Neural cell (in vitro differentiated cells): ENCODE measurements around the gene WWC1.

Experiments used
- EZH2 ChIP-seq: fragments of 200-600, 300-800 bp; shearing (Covaris generic), sonication (generic); IDR thresholded peaks from 2 replicates; pipeline ENCODE4 v1.6.1; 2014; ENCODE audit warnings: antibody characterized with exemption, low read length, borderline replicate concordance, mild to moderate bottlenecking; ENCODE audit not compliant: insufficient read depth, poor library complexity, severe bottlenecking
- MXI1 ChIP-seq: fragments of 450-650 bp; conservative IDR thresholded peaks from 2 replicates; pipeline ENCODE4 v1.6.1; 2014; ENCODE audit warnings: antibody characterized with exemption, mild to moderate bottlenecking; ENCODE audit not compliant: poor library complexity, severe bottlenecking
- POLR2AphosphoS5 ChIP-seq: IDR thresholded peaks from 2 replicates; pipeline ENCODE4 v1.6.1; 2012
- RAD21 ChIP-seq: fragments of 450-650 bp; conservative IDR thresholded peaks from 2 replicates; pipeline ENCODE4 v1.6.1; 2014; ENCODE audit warnings: antibody characterized with exemption, mild to moderate bottlenecking, moderate library complexity
- SMC3 ChIP-seq: fragments of 450-650 bp; conservative IDR thresholded peaks from 2 replicates; pipeline ENCODE4 v1.6.1; 2014; ENCODE audit warnings: antibody characterized with exemption, mild to moderate bottlenecking, moderate library complexity; ENCODE audit not compliant: poor library complexity
- TF ChIP-seq, protein P1 (sequence below): fragments of 450-650 bp; IDR thresholded peaks from 2 replicates; pipeline ENCODE4 v1.5.1; 2014; ENCODE audit warnings: antibody characterized with exemption, mild to moderate bottlenecking, moderate library complexity; ENCODE audit not compliant: poor library complexity, severe bottlenecking
- TF ChIP-seq, protein P2 (sequence below): IDR thresholded peaks from 2 replicates; pipeline ENCODE4 v1.6.1; 2012; ENCODE audit warnings: borderline replicate concordance

DNA sequence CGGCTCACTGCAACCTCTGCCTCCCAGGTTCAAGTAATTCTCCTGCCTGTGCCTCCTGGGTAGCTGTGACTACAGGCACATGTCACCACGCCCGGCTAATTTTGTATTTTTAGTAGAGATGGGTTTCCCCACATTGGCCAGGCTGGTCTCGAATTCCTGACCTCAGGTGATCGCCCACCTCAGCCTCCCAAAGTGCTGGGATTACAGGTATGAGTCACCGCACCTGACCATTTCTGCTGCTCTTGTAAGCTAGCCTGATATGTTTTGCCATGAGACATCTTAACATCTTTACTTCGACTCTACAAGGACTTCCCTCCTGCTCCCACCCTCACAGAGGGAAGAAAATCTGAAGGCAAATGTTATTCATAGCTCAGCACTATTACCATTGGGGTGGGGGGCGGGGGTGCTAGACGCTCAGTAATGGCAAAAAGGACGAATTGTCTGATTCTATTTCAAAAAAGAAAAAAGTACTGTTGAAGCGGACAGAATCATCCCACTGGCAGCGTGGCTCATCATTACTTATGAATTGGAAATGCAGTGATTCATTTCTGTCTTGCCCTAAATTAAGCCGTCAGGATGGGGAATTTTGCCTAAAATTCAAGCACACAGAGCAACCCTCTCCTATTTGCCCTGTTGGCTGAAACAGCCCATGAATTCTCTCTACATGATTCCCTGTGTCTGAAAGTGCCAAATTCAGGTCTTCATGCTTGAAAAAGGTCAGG, 46.4 kb upstream of the WWC1 start:
- TF ChIP-seq, protein P1, sequence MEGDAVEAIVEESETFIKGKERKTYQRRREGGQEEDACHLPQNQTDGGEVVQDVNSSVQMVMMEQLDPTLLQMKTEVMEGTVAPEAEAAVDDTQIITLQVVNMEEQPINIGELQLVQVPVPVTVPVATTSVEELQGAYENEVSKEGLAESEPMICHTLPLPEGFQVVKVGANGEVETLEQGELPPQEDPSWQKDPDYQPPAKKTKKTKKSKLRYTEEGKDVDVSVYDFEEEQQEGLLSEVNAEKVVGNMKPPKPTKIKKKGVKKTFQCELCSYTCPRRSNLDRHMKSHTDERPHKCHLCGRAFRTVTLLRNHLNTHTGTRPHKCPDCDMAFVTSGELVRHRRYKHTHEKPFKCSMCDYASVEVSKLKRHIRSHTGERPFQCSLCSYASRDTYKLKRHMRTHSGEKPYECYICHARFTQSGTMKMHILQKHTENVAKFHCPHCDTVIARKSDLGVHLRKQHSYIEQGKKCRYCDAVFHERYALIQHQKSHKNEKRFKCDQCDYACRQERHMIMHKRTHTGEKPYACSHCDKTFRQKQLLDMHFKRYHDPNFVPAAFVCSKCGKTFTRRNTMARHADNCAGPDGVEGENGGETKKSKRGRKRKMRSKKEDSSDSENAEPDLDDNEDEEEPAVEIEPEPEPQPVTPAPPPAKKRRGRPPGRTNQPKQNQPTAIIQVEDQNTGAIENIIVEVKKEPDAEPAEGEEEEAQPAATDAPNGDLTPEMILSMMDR: no peak
- no peak for TF ChIP-seq MXI1
- TF ChIP-seq, protein P2, sequence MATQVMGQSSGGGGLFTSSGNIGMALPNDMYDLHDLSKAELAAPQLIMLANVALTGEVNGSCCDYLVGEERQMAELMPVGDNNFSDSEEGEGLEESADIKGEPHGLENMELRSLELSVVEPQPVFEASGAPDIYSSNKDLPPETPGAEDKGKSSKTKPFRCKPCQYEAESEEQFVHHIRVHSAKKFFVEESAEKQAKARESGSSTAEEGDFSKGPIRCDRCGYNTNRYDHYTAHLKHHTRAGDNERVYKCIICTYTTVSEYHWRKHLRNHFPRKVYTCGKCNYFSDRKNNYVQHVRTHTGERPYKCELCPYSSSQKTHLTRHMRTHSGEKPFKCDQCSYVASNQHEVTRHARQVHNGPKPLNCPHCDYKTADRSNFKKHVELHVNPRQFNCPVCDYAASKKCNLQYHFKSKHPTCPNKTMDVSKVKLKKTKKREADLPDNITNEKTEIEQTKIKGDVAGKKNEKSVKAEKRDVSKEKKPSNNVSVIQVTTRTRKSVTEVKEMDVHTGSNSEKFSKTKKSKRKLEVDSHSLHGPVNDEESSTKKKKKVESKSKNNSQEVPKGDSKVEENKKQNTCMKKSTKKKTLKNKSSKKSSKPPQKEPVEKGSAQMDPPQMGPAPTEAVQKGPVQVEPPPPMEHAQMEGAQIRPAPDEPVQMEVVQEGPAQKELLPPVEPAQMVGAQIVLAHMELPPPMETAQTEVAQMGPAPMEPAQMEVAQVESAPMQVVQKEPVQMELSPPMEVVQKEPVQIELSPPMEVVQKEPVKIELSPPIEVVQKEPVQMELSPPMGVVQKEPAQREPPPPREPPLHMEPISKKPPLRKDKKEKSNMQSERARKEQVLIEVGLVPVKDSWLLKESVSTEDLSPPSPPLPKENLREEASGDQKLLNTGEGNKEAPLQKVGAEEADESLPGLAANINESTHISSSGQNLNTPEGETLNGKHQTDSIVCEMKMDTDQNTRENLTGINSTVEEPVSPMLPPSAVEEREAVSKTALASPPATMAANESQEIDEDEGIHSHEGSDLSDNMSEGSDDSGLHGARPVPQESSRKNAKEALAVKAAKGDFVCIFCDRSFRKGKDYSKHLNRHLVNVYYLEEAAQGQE: no peak
- TF ChIP-seq RAD21: no peak
- no peak for TF ChIP-seq POLR2AphosphoS5
- no peak for TF ChIP-seq EZH2
- no peak for TF ChIP-seq SMC3
